Spleen (tissue), 11 donors: ENCODE measurements around the gene USHBP1. TPM values are rescaled to one million over a fixed set of nuclear protein-coding genes. Genes with fewer than 3 reads are reported as not detected.

Experiments
- DNase-seq: peaks from one replicate; pipeline ENCODE4 v3.0.0-alpha.2; 2020
- H3K27ac ChIP-seq, 8 donors: fragments of 200-600 bp; sonication (generic) in 7 of 8; 1 replicate in 4 of 8; 2 replicates in 4 of 8; pipeline versions ENCODE4 v1.5.0 to v1.8.0; 2016 to 2021; ENCODE audit warnings: inconsistent platforms in 4 of 8, mild to moderate bottlenecking in 4 of 8, moderate library complexity in 1 of 8
- H3K27me3 ChIP-seq, 7 donors: fragments of 200-600 bp; sonication (generic) in 6 of 7; replicated peaks in 1 of 7; 1 replicate in 4 of 7; 2 replicates in 3 of 7; pipeline versions ENCODE4 v1.5.0 to v1.8.0; 2016 to 2021; ENCODE audit warnings: inconsistent platforms in 3 of 7, mild to moderate bottlenecking in 1 of 7
- H3K36me3 ChIP-seq, 6 donors: fragments of 200-600 bp; sonication (generic) in 5 of 6; 1 replicate in 4 of 6; 2 replicates in 2 of 6; pipeline versions ENCODE4 v1.5.0 to v1.8.0; 2016 to 2021; ENCODE audit warnings: inconsistent platforms in 2 of 6
- H3K4me1 ChIP-seq, 6 donors: fragments of 200-600 bp; sonication (generic) in 5 of 6; 1 replicate in 3 of 6; 2 replicates in 3 of 6; pipeline versions ENCODE4 v1.5.0 to v1.8.0; 2016 to 2021; ENCODE audit warnings: inconsistent platforms in 3 of 6
- H3K4me3 ChIP-seq, 8 donors: fragments of 200-600 bp; sonication (generic) in 7 of 8; 1 replicate in 4 of 8; 2 replicates in 4 of 8; pipeline versions ENCODE4 v1.5.0 to v1.8.0; 2016 to 2021; ENCODE audit warnings: inconsistent platforms in 4 of 8, mild to moderate bottlenecking in 4 of 8, moderate library complexity in 2 of 8
- H3K9me3 ChIP-seq, 8 donors: fragments of 200-600 bp; sonication (generic) in 7 of 8; 1 replicate in 4 of 8; 2 replicates in 4 of 8; pipeline versions ENCODE4 v1.5.0 to v1.8.0; 2016 to 2021; ENCODE audit warnings: inconsistent platforms in 4 of 8
- CTCF ChIP-seq, 11 experiments: fragments of 200-600 bp in 7 of 11; fragments of 450-650 bp in 4 of 11; sonication (generic) in 4 of 11; IDR thresholded peaks in 8 of 11; conservative IDR thresholded peaks in 3 of 11; 1 replicate in 7 of 11; 2 replicates in 4 of 11; pipeline versions ENCODE4 v1.4.0 to v1.8.0; 2016 to 2021; ENCODE audit warnings: antibody characterized with exemption in 11 of 11, inconsistent platforms in 4 of 11, mild to moderate bottlenecking in 1 of 11
- POLR2A ChIP-seq, 3 donors: fragments of 450-650 bp; IDR thresholded peaks; one replicate each; pipeline ENCODE4 v1.5.1; 2017; ENCODE audit warnings: antibody characterized with exemption in 3 of 3, mild to moderate bottlenecking in 1 of 3
- POLR2AphosphoS5 ChIP-seq, 3 donors: sonication (generic); formaldehyde crosslinking; IDR thresholded peaks; one replicate each; pipeline ENCODE4 v1.5.1; 2017; ENCODE audit warnings: antibody characterized with exemption in 3 of 3
- WGBS, 5 donors: extraction: QIAGEN DNeasy Blood & Tissue Kit in 3 of 5; methylation state at CpG; one replicate each; pipeline versions ENCODE4 v1.1.5 to v1.1.7; 2013 to 2018; 5-methylcytosine and 5-hydroxymethylcytosine counted together
- intact Hi-C: fragments of 100-400 bp; cut with DNase I; formaldehyde crosslinking; loops from one replicate; pipeline ENCODE4 v1.15.0; 2023; ENCODE audit warnings: low total_unique reads
- polyA plus RNA-seq, 3 donors: library from polyadenylated mRNA; stranded (reverse); fragments of 200-250 nt; gene quantifications; one replicate each; pipeline ENCODE4 v1.2.1, GENCODE V29; 2013
- total RNA-seq, 7 donors: library from RNA; depleted of rRNA in 3 of 7; stranded (reverse); fragments of >200 nt in 3 of 7; fragmentation: NEBNext Ultra II Directional in 4 of 7; extraction: Animal tissue kit (Norgen Biotek cat#: 25700) in 4 of 7; gene quantifications; one replicate each; pipeline versions ENCODE4 v1.1.0 to v1.2.1, GENCODE V29; 2016 to 2021
- donor health status: healthy with polysubstance abuse.
- donor health status: DM: no; HTN: no; CAD: no; lungs with moderate emphysema.
- donor health status: DM: no; HTN: no; CAD: no.
- donor health status: Bipolar disorder and iron deficiency.
- donor health status: healthy.
- donor health status: DM: no; HTN: no; CAD: no.
- donor health status: DM: yes; HTN: yes; CAD: no.

Gene USHBP1
- total and polyA plus RNA-seq, 10 donors, result 3.1 to 16.6 (median 8.3) TPM

DNA sequence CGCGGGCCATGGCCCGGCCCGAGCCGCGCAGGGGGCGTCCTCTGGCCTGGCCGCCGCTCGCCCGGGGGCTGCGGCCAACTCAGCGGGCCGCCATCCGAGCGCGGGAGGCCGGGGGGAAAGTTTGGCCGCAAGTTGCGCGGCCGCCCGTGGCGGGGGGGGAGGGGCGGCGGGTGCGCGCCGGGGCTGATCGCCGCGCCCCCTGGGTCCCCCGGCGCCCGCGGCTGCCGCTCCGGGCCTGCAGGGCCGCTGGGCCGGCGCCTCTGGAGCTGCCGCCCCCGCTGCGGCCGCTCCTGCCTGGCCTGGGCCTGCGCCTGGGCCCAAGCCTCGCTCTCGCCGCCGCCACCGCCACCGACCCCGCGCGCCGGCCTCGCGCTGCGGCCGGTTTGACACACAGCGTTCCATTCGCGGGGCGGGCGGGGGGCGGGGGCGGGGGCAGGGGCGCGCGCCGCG, 19.0 kb downstream of the USHBP1 start, which contains the start of gene NR2F6:
Gene NR2F6, minus strand, starts transcription at position 385 of the 450 bp plus-strand sequence. CDS start 699 bp downstream, outside the sequence.
- WGBS, 5 donors, result 0 to 1% (median 0%) methylated on average over 1 to 72 of the region's 72 CpGs; no CpG with 5 or more reads in 1 of the 5 donors
- Histone ChIP-seq H3K36me3 (peaks cover 0 to 3% (median 0%) of the 10 kb centered on the region in 6 donors), H3K9me3 (no peaks in the 10 kb centered on the region), H3K27ac (peak within 1 kb of the TSS; percentile 42 to 84 (median 72)), H3K27me3 (peaks cover 0 to 18% (median 0%) of the 10 kb centered on the region in 7 donors), H3K4me3 (peak within 1 kb of the TSS; percentile 51 to 93 (median 66)), H3K4me1 (peaks cover 10 to 55% (median 36%) of the 10 kb centered on the region in 6 donors)
- TF ChIP-seq POLR2A (IDR thresholded peaks at IDR 0.05) (no peak), POLR2AphosphoS5 (IDR thresholded peaks at IDR 0.05) (peak; percentile 67 to 71 (median 70))
- intact Hi-C loops, result no loop called here
- no peak for DNase-seq

DNA sequence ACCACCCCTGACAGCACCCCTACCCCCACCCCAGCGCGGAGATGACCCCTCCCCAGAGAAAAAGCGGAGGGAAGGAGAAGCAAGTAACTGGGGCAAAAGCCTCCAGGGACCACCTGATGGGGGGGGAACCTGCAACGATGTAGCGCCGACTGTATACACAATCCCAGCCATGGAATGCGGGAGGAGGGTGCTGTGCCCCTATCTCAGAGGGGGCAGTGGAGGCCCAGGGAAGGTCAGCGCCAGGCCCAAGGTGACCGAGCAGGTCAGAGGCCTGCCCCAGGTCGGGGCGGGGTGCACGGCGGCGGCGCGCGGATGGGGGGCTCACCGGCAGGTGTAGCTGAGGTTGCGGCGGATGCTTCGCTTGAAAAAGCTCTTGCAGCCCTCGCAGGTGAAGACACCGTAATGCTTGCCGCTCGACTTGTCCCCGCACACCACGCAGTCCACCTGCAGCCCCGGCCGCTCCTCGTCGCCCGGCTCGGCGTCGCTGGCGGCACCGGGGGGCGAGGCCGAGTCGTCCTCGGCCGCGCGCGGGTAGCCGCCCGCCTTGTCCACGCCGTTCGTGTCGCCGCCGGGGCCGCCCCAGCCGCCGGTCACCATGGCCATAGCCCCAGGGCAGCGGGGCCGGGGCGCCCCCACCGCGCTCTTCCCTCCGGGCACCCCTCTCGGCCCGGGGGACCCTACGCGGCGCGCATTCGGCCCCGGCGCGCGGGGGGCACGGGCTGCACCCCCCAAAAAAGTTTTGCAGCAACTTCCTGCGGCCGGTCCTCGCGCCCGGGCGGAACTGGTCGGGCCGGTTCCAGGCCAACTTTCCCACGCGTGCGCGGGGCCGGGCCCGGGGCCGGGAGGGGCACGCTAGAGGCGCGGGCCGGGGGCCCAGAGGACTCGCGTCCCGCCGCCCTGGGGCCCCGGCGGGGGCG, 19.7 kb downstream of the USHBP1 start:
- Histone ChIP-seq H3K36me3 (peaks cover 0 to 10% (median 0%) of the 10 kb centered on the region in 6 donors), H3K27me3 (peaks cover 0 to 18% (median 0%) of the 10 kb centered on the region in 7 donors), H3K4me1 (peaks cover 10 to 55% (median 36%) of the 10 kb centered on the region in 6 donors), H3K27ac (peak overlapping the region; percentile 42 to 84 (median 68)), H3K4me3 (peak overlapping the region; percentile 51 to 93 (median 66)), H3K9me3 (no peaks in the 10 kb centered on the region)
- WGBS, 5 donors, result 3 to 29% (median 3%) methylated on average over 8 to 100 of the region's 100 CpGs
- no peak for TF ChIP-seq CTCF (IDR thresholded peaks at IDR 0.05 in 8 of 11, conservative IDR thresholded peaks at IDR 0.05 in 3 of 11)
- TF ChIP-seq POLR2AphosphoS5 (IDR thresholded peaks at IDR 0.05), result no peak
- no peak for TF ChIP-seq POLR2A (IDR thresholded peaks at IDR 0.05)
- intact Hi-C loops, result no loop called here
- DNase-seq, result peak; percentile 88

GRCh38 chr19:17243830-17244617, 20.5 kb downstream of the USHBP1 start:
- intact Hi-C loops, result no loop called here
- no peak for DNase-seq
- peaks cover 10 to 55% (median 36%) of the 10 kb centered on the region in 6 donors for H3K4me1 ChIP-seq
- peak overlapping the region; percentile 51 to 93 (median 66) for H3K4me3 ChIP-seq
- H3K27ac ChIP-seq, result peak overlapping the region; percentile 42 to 84 (median 68)
- 35 to 68% (median 53%) methylated on average over 22 to 52 of the region's 52 CpGs for WGBS, 5 donors
- H3K9me3 ChIP-seq, result no peaks in the 10 kb centered on the region
- H3K36me3 ChIP-seq, result peaks cover 0 to 12% (median 0%) of the 10 kb centered on the region in 6 donors
- TF ChIP-seq CTCF (IDR thresholded peaks at IDR 0.05 in 8 of 11, conservative IDR thresholded peaks at IDR 0.05 in 3 of 11) (no peak), POLR2A (IDR thresholded peaks at IDR 0.05) (no peak), POLR2AphosphoS5 (IDR thresholded peaks at IDR 0.05) (peak in 1 of 3 donors; percentile 7)
- peaks cover 0 to 18% (median 0%) of the 10 kb centered on the region in 7 donors for H3K27me3 ChIP-seq

GRCh38 chr19:17243211-17243829, 21.2 kb downstream of the USHBP1 start:
- H3K27me3 ChIP-seq, result peaks cover 0 to 18% (median 0%) of the 10 kb centered on the region in 7 donors
- WGBS, 5 donors, result 66 to 100% (median 69%) methylated on average over 4 to 8 of the region's 8 CpGs

More at GRCh38 chr19:17243211-17243829, 21.2 kb downstream of the USHBP1 start:
- Histone ChIP-seq H3K9me3 (no peaks in the 10 kb centered on the region), H3K4me3 (peak overlapping the region in 7 of 8 donors; percentile 51 to 93 (median 68)), H3K36me3 (peaks cover 0 to 15% (median 0%) of the 10 kb centered on the region in 6 donors), H3K27ac (peak overlapping the region in 6 of 8 donors; percentile 62 to 84 (median 70)), H3K4me1 (peaks cover 10 to 54% (median 36%) of the 10 kb centered on the region in 6 donors)
- TF ChIP-seq CTCF (IDR thresholded peaks at IDR 0.05 in 8 of 11, conservative IDR thresholded peaks at IDR 0.05 in 3 of 11) (no peak), POLR2AphosphoS5 (IDR thresholded peaks at IDR 0.05) (no peak), POLR2A (IDR thresholded peaks at IDR 0.05) (no peak)
- intact Hi-C loops, result no loop called here
- DNase-seq, result no peak
